ENCODE measurements around the gene SPOCK1.

Gene SPOCK1

GRCh38 chr5:137332296-137332695 lies 166.8 kb downstream of the SPOCK1 start:
- no peak for DNase-seq (ENCODE audit: low read depth, low spot score)

DNA sequence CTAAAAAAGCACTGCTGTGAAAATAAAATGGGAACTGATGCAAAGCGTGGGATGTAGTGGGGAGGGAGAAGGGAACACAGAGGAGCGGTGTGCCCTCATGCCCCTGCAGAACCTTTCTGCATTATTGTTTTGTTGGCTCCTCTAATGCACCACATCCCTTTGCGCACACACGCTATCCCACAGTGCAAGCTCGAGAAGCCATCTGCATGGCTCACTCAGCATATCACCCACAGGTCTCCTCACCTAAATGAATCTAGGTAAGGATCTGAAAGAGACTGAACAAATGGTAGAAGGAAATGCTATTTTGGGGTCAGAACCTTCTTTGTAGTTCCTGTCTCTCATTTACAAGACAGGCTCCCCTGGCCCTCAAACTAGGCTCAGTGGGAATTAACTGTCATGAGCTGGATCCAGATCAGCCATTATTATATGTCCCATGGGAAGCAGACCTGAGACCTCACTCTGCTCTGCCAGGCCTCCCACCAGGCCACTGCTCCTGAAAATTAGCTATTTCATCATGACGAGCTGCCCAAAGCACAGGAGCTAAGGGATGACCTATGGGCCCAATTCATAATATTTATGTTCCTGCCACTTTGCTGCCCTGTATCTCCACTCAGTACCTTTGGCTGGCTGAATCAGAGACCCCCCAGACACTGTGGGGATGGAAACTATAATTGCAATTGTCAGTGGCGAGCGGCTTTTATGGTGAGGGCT lies 169.4 kb downstream of the SPOCK1 start:
- DNase-seq (ENCODE audit: low read depth, low spot score): no peak

DNA sequence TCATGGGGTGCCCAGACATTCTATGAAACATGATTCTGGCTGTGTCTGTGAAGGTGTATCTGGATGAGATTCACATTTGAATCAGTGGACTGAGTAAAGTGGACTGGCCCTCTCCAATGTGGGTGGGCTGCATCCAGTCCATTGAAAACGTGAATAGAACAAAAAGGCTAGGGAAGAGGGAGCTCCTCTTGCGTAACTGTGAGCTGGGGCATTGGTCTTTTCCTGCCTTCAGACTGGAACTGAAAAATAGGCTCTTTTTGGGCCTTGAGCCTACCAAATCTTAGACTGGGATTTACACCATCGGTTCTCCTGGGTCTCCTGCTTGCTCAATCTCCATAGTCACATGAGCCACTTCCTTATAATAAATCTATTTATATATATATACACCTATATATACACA lies 170.1 kb downstream of the SPOCK1 start:
- DNase-seq (ENCODE audit: low read depth, low spot score): no peak

- no peak for DNase-seq (ENCODE audit: low read depth, low spot score)
Observed at GRCh38 chr5:137328463-137328862, 170.7 kb downstream of the SPOCK1 start.

GRCh38 chr5:137325721-137326120 lies 173.4 kb downstream of the SPOCK1 start:
- no peak for DNase-seq (ENCODE audit: low read depth, low spot score)

DNA sequence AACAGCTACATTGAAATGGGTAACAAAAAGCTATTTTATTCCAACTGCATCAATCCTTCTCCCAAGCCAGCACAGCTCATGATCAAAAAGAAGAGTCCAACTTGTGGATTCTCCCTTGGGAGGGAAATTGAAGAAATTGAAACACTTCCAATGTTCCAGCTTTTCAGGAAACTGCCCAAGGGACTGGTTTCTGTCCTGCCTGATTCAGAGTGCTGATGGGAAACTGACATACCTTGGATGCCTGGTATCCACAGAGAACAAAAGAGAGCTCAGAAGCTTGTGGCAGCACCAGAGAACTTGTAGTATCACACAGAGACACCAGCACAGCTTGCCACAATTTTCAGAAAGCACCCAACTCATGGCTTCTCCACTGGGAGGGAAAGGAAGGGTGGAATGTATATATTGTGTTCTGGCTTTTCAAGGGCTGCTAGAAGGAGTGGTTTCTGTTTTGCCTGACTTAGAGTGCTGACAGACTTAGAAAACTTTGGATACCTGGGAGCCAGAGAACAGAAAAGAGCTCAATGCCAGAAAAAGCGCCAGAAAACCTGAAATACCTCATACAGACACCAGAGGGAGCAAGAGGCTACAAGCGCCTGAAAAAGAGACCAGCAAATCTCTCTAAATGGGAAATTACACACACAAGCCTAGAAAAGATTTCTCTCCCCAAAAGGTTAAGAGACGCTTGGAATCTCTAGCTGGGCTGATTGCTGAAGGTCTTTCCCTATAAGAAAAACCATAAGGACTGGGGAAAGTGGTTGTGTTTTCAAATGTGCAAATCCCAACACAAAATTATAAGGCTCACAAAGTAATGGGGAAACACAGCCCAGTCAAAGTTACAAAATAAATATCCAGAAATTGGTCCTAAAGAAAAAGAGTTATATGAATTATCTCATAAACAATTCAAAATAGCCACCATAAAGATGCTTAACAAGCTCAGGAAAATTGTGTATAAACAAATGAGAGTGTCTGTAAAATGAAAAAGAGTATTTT lies 178.8 kb downstream of the SPOCK1 start:
- DNase-seq (ENCODE audit: low read depth, low spot score): no peak

DNA sequence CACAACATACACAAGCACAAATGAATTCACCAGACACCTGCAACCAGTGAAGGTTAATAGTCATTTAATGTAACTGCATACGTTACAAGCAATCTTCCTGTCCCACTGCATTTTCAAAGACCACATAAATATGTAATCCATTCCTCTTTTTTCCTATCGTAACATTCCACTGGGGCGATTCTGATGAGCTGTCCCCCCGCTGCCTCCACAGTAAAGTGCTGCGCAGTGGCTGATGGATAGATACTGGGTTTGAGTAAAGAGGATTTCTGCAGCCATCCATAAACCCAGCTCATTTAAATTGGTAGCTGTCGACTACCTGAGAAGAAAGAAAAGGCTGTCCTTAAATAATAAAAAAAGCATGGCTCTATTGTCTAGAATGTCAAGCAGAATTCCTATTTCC lies 181.1 kb downstream of the SPOCK1 start:
- no peak for DNase-seq (ENCODE audit: low read depth, low spot score)

DNA sequence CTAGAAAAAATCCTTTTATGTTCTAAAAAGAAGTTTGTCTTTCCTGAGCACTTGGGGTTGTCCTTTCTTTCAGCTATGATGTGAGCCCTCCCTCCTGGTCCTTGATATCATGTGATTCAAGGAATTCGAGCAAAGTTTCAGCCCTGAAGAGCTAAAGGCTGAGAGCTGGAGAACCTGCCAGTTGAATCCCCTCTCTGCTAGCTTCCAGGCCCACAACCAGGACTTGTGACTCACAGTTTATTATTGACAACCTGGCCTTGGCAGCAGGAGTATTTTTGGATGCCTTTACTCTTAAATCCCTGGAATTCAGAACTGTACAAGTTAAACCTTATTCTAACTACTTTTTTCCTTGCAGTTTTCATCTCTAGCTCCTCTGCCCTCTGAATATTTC lies 182.8 kb downstream of the SPOCK1 start:
- no peak for DNase-seq (ENCODE audit: low read depth, low spot score)

- DNase-seq (ENCODE audit: low read depth, low spot score): no peak
Observed at GRCh38 chr5:137315534-137316345, 183.4 kb downstream of the SPOCK1 start.

DNA sequence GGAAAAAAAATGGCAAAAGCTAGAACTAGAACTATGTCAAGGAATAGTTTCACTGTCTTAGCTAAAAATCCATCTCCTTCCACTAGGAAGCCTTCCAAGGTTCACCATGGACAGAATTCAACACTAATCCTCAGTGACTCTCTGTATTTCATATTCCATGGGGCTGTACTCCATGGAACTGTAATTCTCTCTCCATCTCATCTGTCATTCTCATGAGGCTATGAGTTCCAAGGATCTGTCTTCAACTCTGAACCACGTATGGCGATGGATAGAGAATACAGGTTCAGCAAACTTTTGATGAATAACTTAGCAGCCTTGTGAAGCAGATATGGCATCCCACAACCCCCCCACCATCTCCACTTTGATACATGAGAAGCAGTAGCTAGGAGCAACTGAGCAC lies 184.0 kb downstream of the SPOCK1 start:
- DNase-seq (ENCODE audit: low read depth, low spot score): no peak

GRCh38 chr5:137313526-137314175 lies 185.5 kb downstream of the SPOCK1 start:
- no peak for DNase-seq (ENCODE audit: low read depth, low spot score)

DNA sequence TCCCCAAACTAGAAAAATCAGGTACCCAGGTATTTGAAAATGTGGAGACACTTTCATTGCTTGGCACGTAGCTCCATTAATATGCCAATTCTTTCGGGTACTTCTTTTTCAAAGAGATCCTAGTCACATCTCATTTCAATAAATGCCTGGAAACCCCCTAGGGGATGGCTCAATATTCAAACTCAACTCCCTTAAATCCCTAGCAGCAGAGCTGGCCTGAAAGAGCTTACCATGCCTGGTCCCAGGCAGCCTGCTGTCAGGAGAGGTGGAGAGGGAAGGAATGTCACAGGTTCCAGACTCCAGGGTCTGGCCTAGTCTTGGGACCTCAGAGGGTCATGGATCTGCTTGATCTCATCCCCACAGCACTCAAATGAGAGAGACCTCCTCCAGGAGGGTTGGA lies 187.1 kb downstream of the SPOCK1 start:
- DNase-seq (ENCODE audit: low read depth, low spot score): no peak

GRCh38 chr5:137310051-137310730 lies 188.9 kb downstream of the SPOCK1 start:
- no peak for DNase-seq (ENCODE audit: low read depth, low spot score)

GRCh38 chr5:137309290-137309689 lies 189.8 kb downstream of the SPOCK1 start:
- no peak for DNase-seq (ENCODE audit: low read depth, low spot score)

DNA sequence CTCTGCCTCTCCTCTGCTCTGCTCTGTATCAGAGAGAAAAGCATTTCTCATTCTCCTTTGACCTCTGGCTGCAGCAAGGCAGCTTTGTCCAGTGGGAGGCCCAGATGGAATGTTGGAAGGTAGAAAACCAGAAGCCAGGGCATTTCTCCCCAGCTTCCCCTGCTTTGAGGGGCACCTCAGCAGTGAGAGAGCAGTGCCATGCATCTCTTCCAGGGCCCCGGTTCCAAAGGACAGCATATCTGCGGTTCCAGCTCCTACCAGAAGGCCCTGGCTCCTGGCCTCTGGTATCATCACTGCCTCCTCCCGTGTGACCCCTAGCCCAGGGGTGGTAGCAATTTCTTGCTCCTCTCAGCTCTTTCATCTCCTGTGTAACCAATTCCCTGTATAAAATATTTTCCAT lies 190.8 kb downstream of the SPOCK1 start:
- DNase-seq (ENCODE audit: low read depth, low spot score): no peak

DNA sequence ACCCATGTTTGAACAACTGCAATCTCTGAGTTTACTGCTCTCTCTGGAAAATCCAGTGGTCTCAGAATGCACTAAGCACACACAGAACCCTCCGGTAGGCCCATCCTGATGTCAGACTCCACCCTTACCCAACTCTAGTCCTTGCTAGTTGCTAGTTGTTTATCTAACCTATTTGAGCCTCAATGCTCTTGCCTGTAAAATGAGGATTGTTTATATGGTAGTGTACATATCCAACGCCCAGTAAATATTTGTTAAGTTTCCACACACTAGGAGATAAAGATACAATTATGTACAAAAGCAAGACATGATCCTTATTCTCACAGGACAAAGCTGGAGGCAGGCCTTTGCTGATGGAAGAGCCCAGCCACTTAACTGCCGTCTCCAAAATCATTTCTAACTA lies 192.2 kb downstream of the SPOCK1 start:
- no peak for DNase-seq (ENCODE audit: low read depth, low spot score)

DNA sequence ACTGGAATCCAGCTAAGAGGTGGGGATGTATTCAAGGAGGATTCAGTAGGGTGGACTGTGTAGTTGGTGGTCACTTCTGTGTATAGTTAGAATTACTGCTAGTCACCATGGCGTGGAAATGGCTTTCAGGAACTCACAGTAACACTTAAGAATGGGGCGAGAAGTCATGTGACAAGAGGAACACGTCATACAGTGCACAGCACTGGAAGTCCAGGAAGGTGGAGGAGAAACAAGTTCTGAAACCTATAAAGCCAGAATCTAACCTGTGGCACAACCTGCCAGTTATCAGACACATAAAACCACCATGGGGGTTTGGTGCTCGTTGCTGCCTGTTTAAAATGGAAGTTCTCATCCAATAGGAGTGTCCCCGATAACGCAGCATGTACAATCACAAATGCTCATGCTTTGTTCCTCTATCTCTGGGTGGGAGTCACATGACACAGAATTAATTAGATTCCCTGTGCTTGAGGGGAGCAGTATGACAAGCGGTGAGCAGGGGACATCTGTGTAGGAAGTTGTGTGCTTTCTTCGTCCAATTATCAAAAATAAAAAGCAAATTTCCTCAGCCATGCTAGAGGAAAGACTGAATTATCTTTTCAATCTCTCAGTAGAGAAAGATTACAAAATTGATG lies 193.0 kb downstream of the SPOCK1 start:
- no peak for DNase-seq (ENCODE audit: low read depth, low spot score)

DNA sequence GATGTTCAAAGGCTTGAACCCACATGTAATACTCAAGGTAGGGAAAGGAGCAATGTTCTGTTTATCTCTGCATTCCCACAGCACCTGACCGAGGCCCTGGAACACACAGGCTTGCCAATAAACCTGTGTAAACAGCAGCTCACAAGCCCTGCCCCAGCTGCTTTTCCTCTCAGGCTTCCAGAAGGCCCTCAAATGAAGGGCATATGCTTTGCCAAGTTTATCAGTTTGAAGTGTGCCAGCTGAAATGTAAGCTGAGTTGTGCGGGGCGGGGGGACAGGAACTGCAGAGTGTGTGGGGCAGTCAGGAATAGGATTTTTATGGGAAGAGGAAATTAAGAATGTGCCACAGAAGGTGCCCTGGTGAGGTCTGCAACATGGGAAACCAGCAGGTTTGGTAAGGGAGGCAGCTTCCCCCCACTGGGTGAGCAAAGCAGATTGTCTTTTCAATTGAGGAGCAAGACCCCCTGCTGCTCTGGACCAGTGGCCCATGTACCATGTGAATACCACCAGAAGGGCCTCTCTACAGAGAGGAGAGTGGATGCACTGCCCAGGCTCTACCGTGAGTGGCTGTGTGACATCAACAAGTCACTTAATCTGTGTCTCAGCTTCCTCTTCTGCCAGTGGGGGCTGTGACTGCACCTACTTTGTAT lies 194.8 kb downstream of the SPOCK1 start:
- DNase-seq (ENCODE audit: low read depth, low spot score): no peak

DNA sequence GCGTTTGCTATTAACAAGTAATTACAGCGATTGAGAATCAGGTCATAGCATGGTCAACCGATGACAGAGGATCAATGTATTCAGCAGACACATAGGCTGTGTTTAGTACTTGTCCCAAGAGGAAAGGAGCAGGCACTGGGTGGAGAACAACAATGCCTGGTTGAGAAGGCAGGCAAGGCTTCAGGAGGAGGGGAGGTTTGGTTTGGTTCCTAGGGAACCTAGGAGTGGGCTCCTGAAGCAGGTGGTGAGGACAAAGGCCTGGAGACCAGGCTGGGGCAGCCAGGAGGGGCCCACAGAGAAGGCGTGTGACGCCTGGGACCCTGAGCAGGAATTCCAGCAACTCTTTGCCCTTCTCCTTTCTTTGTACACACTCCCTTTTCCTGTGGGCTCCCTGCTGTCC lies 195.6 kb downstream of the SPOCK1 start:
- DNase-seq (ENCODE audit: low read depth, low spot score): no peak

All from activated naive CD8-positive, alpha-beta T cell treated with anti-CD3 and anti-CD28 coated beads, Interleukin-2, amount 50 U/mL, for 16 hours (primary cell).